DND-41 (cell line): ENCODE measurements around the gene ARID3A.

Source experiments
- ATAC-seq: fragments of 200-7000 bp; cut with Tn5 transposase; 3 replicates; pipeline ENCODE4 v1.9.1; 2021; ENCODE audit warnings: low read depth; ENCODE audit not compliant: insufficient read depth
- DNase-seq: peaks from one replicate; pipeline ENCODE4 v3.0.0-alpha.2; 2020
- H2AFZ ChIP-seq: 2 replicates; pipeline ENCODE4 v1.6.0; 2012; ENCODE audit warnings: low read depth, low read length
- H3K27ac ChIP-seq: 2 replicates; pipeline ENCODE4 v1.5.1; 2012; ENCODE audit warnings: low read length, inconsistent platforms
- H3K27me3 ChIP-seq: fragments of 200-600 bp; sonication (generic); 2 replicates; pipeline ENCODE4 v1.6.0; 2012; ENCODE audit warnings: low read length, mild to moderate bottlenecking, inconsistent platforms; ENCODE audit not compliant: insufficient read depth, poor library complexity
- H3K36me3 ChIP-seq: 2 replicates; pipeline ENCODE4 v1.5.1; 2012; ENCODE audit warnings: low read length, inconsistent platforms; ENCODE audit not compliant: insufficient read depth
- H3K4me1 ChIP-seq: 2 replicates; pipeline ENCODE4 v1.5.1; 2012; ENCODE audit warnings: mild to moderate bottlenecking, low read length; ENCODE audit not compliant: insufficient read depth
- H3K4me2 ChIP-seq: 2 replicates; pipeline ENCODE4 v1.6.0; 2012; ENCODE audit warnings: mild to moderate bottlenecking, moderate library complexity, low read length, inconsistent platforms; ENCODE audit not compliant: insufficient read depth
- H3K4me3 ChIP-seq, 2 experiments: fragments of 200-600 bp in 1 of 2; shearing (Covaris generic) in 1 of 2; 2 replicates each; pipeline ENCODE4 v1.5.1; 2012 to 2016; ENCODE audit warnings: inconsistent platforms in 2 of 2, low read length in 2 of 2, mild to moderate bottlenecking in 2 of 2, low read depth in 1 of 2, moderate library complexity in 1 of 2
- H3K79me2 ChIP-seq: 2 replicates; pipeline ENCODE4 v1.6.0; 2012; ENCODE audit warnings: low read length, inconsistent platforms; ENCODE audit not compliant: insufficient read depth
- H3K9ac ChIP-seq: 2 replicates; pipeline ENCODE4 v1.6.0; 2012; ENCODE audit warnings: low read depth, mild to moderate bottlenecking, inconsistent platforms, low read length, moderate library complexity
- H3K9me3 ChIP-seq: 2 replicates; pipeline ENCODE4 v1.5.1; 2012; ENCODE audit warnings: low read length, moderate library complexity, mild to moderate bottlenecking, inconsistent platforms; ENCODE audit not compliant: insufficient read depth, severe bottlenecking
- H4K20me1 ChIP-seq: 2 replicates; pipeline ENCODE4 v1.6.0; 2012; ENCODE audit warnings: low read length; ENCODE audit not compliant: insufficient read depth
- CTCF ChIP-seq: IDR thresholded peaks from 2 replicates; pipeline ENCODE4 v1.5.1; 2012; ENCODE audit warnings: borderline replicate concordance, low read length, moderate library complexity, mild to moderate bottlenecking; ENCODE audit not compliant: poor library complexity, severe bottlenecking; ENCODE audit errors: extremely low read depth
- EZH2 ChIP-seq: IDR thresholded peaks from 3 replicates; pipeline ENCODE4 v1.6.1; 2012; ENCODE audit warnings: borderline replicate concordance, low read depth, mild to moderate bottlenecking, moderate library complexity, low read length, inconsistent platforms; ENCODE audit not compliant: severe bottlenecking

The ARID3A gene

GRCh38 chr19:1017115-1017905 lies 91.5 kb downstream of the ARID3A start:
- ATAC-seq (no peak), DNase-seq (no peak)
- Histone ChIP-seq H3K4me3 (peak overlapping the region in 1 of 2 experiments; percentile 27; a peak in 2 of 4 replicates), H3K9ac (peak overlapping the region; percentile 92; the same call in 1 of the 2 replicates), H3K27me3 (no peaks in the 10 kb centered on the region), H3K79me2 (peaks cover 82% of the 10 kb centered on the region), H4K20me1 (peaks cover 79% of the 10 kb centered on the region), H3K9me3 (no peaks in the 10 kb centered on the region), H2AFZ (no peak overlapping the region), H3K27ac (no peak overlapping the region), H3K4me2 (peak overlapping the region; percentile 91), H3K36me3 (peaks cover 77% of the 10 kb centered on the region), H3K4me1 (peaks cover 47% of the 10 kb centered on the region)
- TF ChIP-seq CTCF (no peak), EZH2 (no peak)

- ATAC-seq (no peak), DNase-seq (no peak)
- peaks cover 72% of the 10 kb centered on the region for H3K36me3 ChIP-seq
- H3K4me2 ChIP-seq, result peak overlapping the region; percentile 91
- H4K20me1 ChIP-seq, result peaks cover 74% of the 10 kb centered on the region
- H3K9ac ChIP-seq, result peak overlapping the region; percentile 92
- no peak for TF ChIP-seq CTCF
- no peak for TF ChIP-seq EZH2
- H3K27me3 ChIP-seq, result no peaks in the 10 kb centered on the region
- peak overlapping the region in 1 of 2 experiments; percentile 27; a peak in 2 of 4 replicates for H3K4me3 ChIP-seq
- H3K4me1 ChIP-seq, result peaks cover 47% of the 10 kb centered on the region
- H3K27ac ChIP-seq, result no peak overlapping the region
- no peak overlapping the region for H2AFZ ChIP-seq
- H3K9me3 ChIP-seq, result no peaks in the 10 kb centered on the region
- H3K79me2 ChIP-seq, result peaks cover 80% of the 10 kb centered on the region
Observed at GRCh38 chr19:1017906-1018305, 92.1 kb downstream of the ARID3A start.

- TF ChIP-seq CTCF, result no peak
- no peak for TF ChIP-seq EZH2
- DNase-seq, result no peak
- H3K27ac ChIP-seq, result peak overlapping the region; percentile 13; the same call in 1 of the 2 replicates
- H3K9me3 ChIP-seq, result no peaks in the 10 kb centered on the region
- H3K4me1 ChIP-seq, result peaks cover 47% of the 10 kb centered on the region
- H3K79me2 ChIP-seq, result peaks cover 75% of the 10 kb centered on the region
- peaks cover 69% of the 10 kb centered on the region for H4K20me1 ChIP-seq
- peaks cover 67% of the 10 kb centered on the region for H3K36me3 ChIP-seq
- no peak overlapping the region for H2AFZ ChIP-seq
- no peaks in the 10 kb centered on the region for H3K27me3 ChIP-seq
- H3K9ac ChIP-seq, result peak overlapping the region; percentile 92
- peak overlapping the region in 1 of 2 experiments; percentile 89; a peak in 1 of 4 replicates for H3K4me3 ChIP-seq
- peak overlapping the region; percentile 91 for H3K4me2 ChIP-seq
- ATAC-seq, result no peak
Observed at GRCh38 chr19:1018393-1018792, 92.6 kb downstream of the ARID3A start.
